Neuronal stem cell (in vitro differentiated cells): ENCODE measurements around the gene PEX26. TPM values are rescaled to one million over a fixed set of nuclear protein-coding genes. Genes with fewer than 3 reads are reported as not detected.

Experiments used
- DNase-seq: peaks from one replicate; pipeline ENCODE4 v3.0.0-alpha.2; 2013; ENCODE audit warnings: low spot score
- H2AFZ ChIP-seq: one replicate; pipeline ENCODE4 v1.6.1; 2013; ENCODE audit warnings: mild to moderate bottlenecking, low read length, inconsistent platforms
- H2AK5ac ChIP-seq: 2 replicates; pipeline ENCODE4 v1.6.1; 2013; ENCODE audit warnings: low read depth, mild to moderate bottlenecking, inconsistent platforms, low read length, moderate library complexity, mixed read lengths
- H2BK120ac ChIP-seq: 2 replicates; pipeline ENCODE4 v1.6.1; 2013; ENCODE audit warnings: low read depth, mild to moderate bottlenecking, inconsistent platforms, low read length, moderate library complexity, mixed read lengths
- H2BK12ac ChIP-seq: one replicate; pipeline ENCODE4 v1.6.1; 2013; ENCODE audit warnings: low read length, inconsistent platforms
- H2BK15ac ChIP-seq: 2 replicates; pipeline ENCODE4 v1.6.1; 2013; ENCODE audit warnings: mild to moderate bottlenecking, low read length, inconsistent platforms, mixed read lengths
- H2BK5ac ChIP-seq: one replicate; pipeline ENCODE4 v1.6.1; 2013; ENCODE audit warnings: inconsistent platforms, mild to moderate bottlenecking, low read length, moderate library complexity
- H3K14ac ChIP-seq: one replicate; pipeline ENCODE4 v1.6.1; 2013; ENCODE audit warnings: low read length, inconsistent platforms
- H3K18ac ChIP-seq: 2 replicates; pipeline ENCODE4 v1.6.1; 2013; ENCODE audit warnings: low read length, inconsistent platforms
- H3K23ac ChIP-seq: 2 replicates; pipeline ENCODE4 v1.6.1; 2013; ENCODE audit warnings: low read depth, mild to moderate bottlenecking, mixed read lengths, low read length, inconsistent platforms; ENCODE audit not compliant: poor library complexity
- H3K27ac ChIP-seq: replicated peaks from 3 replicates; pipeline ENCODE4 v1.5.1; 2013; ENCODE audit warnings: low read length, inconsistent platforms
- H3K27me3 ChIP-seq, 3 experiments: 2 replicates each; pipeline ENCODE4 v1.6.1; 2013; ENCODE audit warnings: low read length in 3 of 3, mild to moderate bottlenecking in 2 of 3, inconsistent platforms in 1 of 3, low read depth in 1 of 3, mixed read lengths in 1 of 3, moderate library complexity in 1 of 3; ENCODE audit not compliant: control insufficient read depth in 3 of 3, insufficient read depth in 3 of 3
- H3K36me3 ChIP-seq, 2 donors: replicated peaks in 1 of 2; 2 replicates each; pipeline ENCODE4 v1.6.1; 2013; ENCODE audit warnings: low read length in 2 of 2; ENCODE audit not compliant: control insufficient read depth in 2 of 2, insufficient read depth in 2 of 2
- H3K4ac ChIP-seq: 2 replicates; pipeline ENCODE4 v1.6.1; 2013; ENCODE audit warnings: inconsistent platforms, mild to moderate bottlenecking, low read length, moderate library complexity
- H3K4me1 ChIP-seq, 2 donors: 1 replicate in 1 of 2; 2 replicates in 1 of 2; pipeline ENCODE4 v1.6.1; 2013; ENCODE audit warnings: low read length in 2 of 2, low read depth in 1 of 2; ENCODE audit not compliant: control insufficient read depth in 2 of 2, insufficient read depth in 1 of 2
- H3K4me2 ChIP-seq: one replicate; pipeline ENCODE4 v1.6.1; 2013; ENCODE audit warnings: mild to moderate bottlenecking, low read length, inconsistent platforms; ENCODE audit not compliant: insufficient read depth, poor library complexity, severe bottlenecking
- H3K4me3 ChIP-seq, 2 donors: 2 replicates each; pipeline ENCODE4 v1.5.1; 2013; ENCODE audit warnings: low read length in 2 of 2, mild to moderate bottlenecking in 2 of 2, inconsistent platforms in 1 of 2, moderate library complexity in 1 of 2
- H3K79me1 ChIP-seq: one replicate; pipeline ENCODE4 v1.6.1; 2013; ENCODE audit warnings: low read depth, mild to moderate bottlenecking, inconsistent platforms, low read length, moderate library complexity
- H3K9ac ChIP-seq: one replicate; pipeline ENCODE4 v1.6.1; 2013; ENCODE audit warnings: mild to moderate bottlenecking, low read depth, low read length, inconsistent platforms; ENCODE audit not compliant: poor library complexity
- H3K9me3 ChIP-seq, 2 donors: replicated peaks in 1 of 2; 2 replicates each; pipeline versions ENCODE3 to v1.6.1; 2013; ENCODE audit warnings: low read length in 2 of 2, mild to moderate bottlenecking in 2 of 2, inconsistent platforms in 1 of 2, low read depth in 1 of 2, mixed read lengths in 1 of 2, moderate library complexity in 1 of 2; ENCODE audit not compliant: control insufficient read depth in 2 of 2, insufficient read depth in 1 of 2
- H4K8ac ChIP-seq: one replicate; pipeline ENCODE4 v1.6.1; 2013; ENCODE audit warnings: low read depth, mild to moderate bottlenecking, inconsistent platforms, low read length, moderate library complexity
- H4K91ac ChIP-seq: one replicate; pipeline ENCODE4 v1.6.1; 2013; ENCODE audit warnings: low read length, low read depth, mild to moderate bottlenecking, inconsistent platforms; ENCODE audit not compliant: poor library complexity
- WGBS, 2 donors: extraction: QIAGEN DNeasy Blood & Tissue Kit; methylation state at CpG; one replicate each; pipeline ENCODE4 v1.1.7; 2013; ENCODE audit warnings: missing lambda C conversion rate in 2 of 2, mixed read lengths in 1 of 2; ENCODE audit not compliant: insufficient read length in 2 of 2, insufficient replicate concordance in 1 of 2; ENCODE audit errors: extremely low coverage in 2 of 2; 5-methylcytosine and 5-hydroxymethylcytosine counted together
- polyA plus RNA-seq, 2 experiments: library from polyadenylated mRNA; stranded (reverse); fragments of 200-250 nt; gene quantifications; one replicate each; pipeline ENCODE4 v1.2.3, GENCODE V29; 2013

PEX26 gene
- 19.9 TPM for polyA plus RNA-seq (2013, experiment 1 of 2)
- polyA plus RNA-seq (2013, experiment 2 of 2), result 21.0 TPM

- H3K4me3 ChIP-seq, result peak within 1 kb of the TSS; percentile 85 to 97
- H2BK15ac ChIP-seq, result no peak within 1 kb of the TSS
- no peak within 1 kb of the TSS for H2BK12ac ChIP-seq
- WGBS, 2 donors, result no CpG with 5 or more reads among the region's 50 CpGs
- peak within 1 kb of the TSS; percentile 28 for H2AK5ac ChIP-seq
- peak within 1 kb of the TSS; percentile 88 for H3K4me2 ChIP-seq
- H3K18ac ChIP-seq, result peak within 1 kb of the TSS; percentile 95
- peaks cover 11 to 36% of the 10 kb centered on the region in 2 donors for H3K36me3 ChIP-seq
- H2BK5ac ChIP-seq, result no peak within 1 kb of the TSS
- peak within 1 kb of the TSS; percentile 90 for H3K9ac ChIP-seq
- H4K8ac ChIP-seq, result no peak within 1 kb of the TSS
- H2AFZ ChIP-seq, result peak within 1 kb of the TSS; percentile 93
- peak within 1 kb of the TSS; percentile 53 for H3K23ac ChIP-seq
- H4K91ac ChIP-seq, result no peak within 1 kb of the TSS
- no peaks in the 10 kb centered on the region for H3K27me3 ChIP-seq
- peaks cover 3% of the 10 kb centered on the region for H3K79me1 ChIP-seq
- peak; percentile 88 for DNase-seq
- H2BK120ac ChIP-seq, result no peak within 1 kb of the TSS
- no peaks in the 10 kb centered on the region for H3K9me3 ChIP-seq
- peak within 1 kb of the TSS; percentile 6 for H3K27ac ChIP-seq
- H3K14ac ChIP-seq, result no peak within 1 kb of the TSS
- H3K4ac ChIP-seq, result peak within 1 kb of the TSS; percentile 38
- H3K4me1 ChIP-seq, result peaks cover 2 to 14% of the 10 kb centered on the region in 2 donors
Measured at GRCh38 chr22:18077639-18078328, at the start of gene PEX26. PEX26 (plus strand) TSS chr22:18077990; CDS start chr22:18078377, 387 bp downstream.

- no peak overlapping the region for H3K4ac ChIP-seq
- H3K9me3 ChIP-seq, result no peaks in the 10 kb centered on the region
- H2BK120ac ChIP-seq, result no peak overlapping the region
- no peak overlapping the region for H4K8ac ChIP-seq
- H2AK5ac ChIP-seq, result no peak overlapping the region
- H4K91ac ChIP-seq, result no peak overlapping the region
- no peak for DNase-seq
- H3K27ac ChIP-seq, result no peak overlapping the region
- H3K36me3 ChIP-seq, result no peaks in the 10 kb centered on the region
- WGBS, 2 donors, result no CpG with 5 or more reads among the region's 3 CpGs
- H3K4me2 ChIP-seq, result no peak overlapping the region
- H2BK12ac ChIP-seq, result no peak overlapping the region
- H3K9ac ChIP-seq, result no peak overlapping the region
- H3K23ac ChIP-seq, result no peak overlapping the region
- no peak overlapping the region for H2BK15ac ChIP-seq
- H2AFZ ChIP-seq, result no peak overlapping the region
- H3K18ac ChIP-seq, result no peak overlapping the region
- no peak overlapping the region for H3K14ac ChIP-seq
- no peak overlapping the region for H3K4me3 ChIP-seq
- H3K79me1 ChIP-seq, result no peaks in the 10 kb centered on the region
- no peak overlapping the region for H2BK5ac ChIP-seq
- H3K4me1 ChIP-seq, result peaks cover 6 to 7% of the 10 kb centered on the region in 2 donors
- H3K27me3 ChIP-seq, result peaks cover 6 to 58% (median 17%) of the 10 kb centered on the region in 3 experiments
Measured at GRCh38 chr22:18028817-18029527, 48.8 kb upstream of the PEX26 start.

- no peak overlapping the region for H4K8ac ChIP-seq
- H3K36me3 ChIP-seq, result no peaks in the 10 kb centered on the region
- H3K9ac ChIP-seq, result no peak overlapping the region
- no peak overlapping the region for H2AK5ac ChIP-seq
- H3K4me2 ChIP-seq, result no peak overlapping the region
- no peaks in the 10 kb centered on the region for H3K79me1 ChIP-seq
- no peaks in the 10 kb centered on the region for H3K9me3 ChIP-seq
- no peak overlapping the region for H2BK15ac ChIP-seq
- H3K4ac ChIP-seq, result no peak overlapping the region
- no peak overlapping the region for H3K14ac ChIP-seq
- H3K27me3 ChIP-seq, result peaks cover 3 to 57% (median 10%) of the 10 kb centered on the region in 3 experiments
- H4K91ac ChIP-seq, result no peak overlapping the region
- H2BK5ac ChIP-seq, result no peak overlapping the region
- DNase-seq, result no peak
- H2BK120ac ChIP-seq, result no peak overlapping the region
- H3K18ac ChIP-seq, result no peak overlapping the region
- no peak overlapping the region for H3K4me3 ChIP-seq
- no peak overlapping the region for H3K27ac ChIP-seq
- peaks cover 0 to 3% of the 10 kb centered on the region in 2 donors for H3K4me1 ChIP-seq
- H2AFZ ChIP-seq, result no peak overlapping the region
- no CpG with 5 or more reads among the region's 2 CpGs for WGBS, 2 donors
- no peak overlapping the region for H2BK12ac ChIP-seq
- no peak overlapping the region for H3K23ac ChIP-seq
Measured at GRCh38 chr22:18029686-18030267, 48.0 kb upstream of the PEX26 start.
